Glomerular endothelial cell (primary cell): ENCODE data around the gene KCNIP1. TPM values are rescaled to one million over a fixed set of nuclear protein-coding genes. Genes with fewer than 3 reads are reported as not detected.
"Not testable (repeated sequence)": the region's sequence is repeated elsewhere in the genome, so short reads cannot be mapped to it uniquely, and the experiment has no call there.

Experiments
- DNase-seq: peaks from one replicate; pipeline ENCODE4 v3.0.0-alpha.2; 2011; ENCODE audit warnings: low read depth, low spot score; ENCODE audit errors: extremely low read depth
- total RNA-seq: library from RNA; depleted of rRNA; stranded (reverse); fragments of >200 nt; gene quantifications from 2 replicates; pipeline ENCODE4 v1.2.3, GENCODE V29; 2015

KCNIP1 gene
- total RNA-seq, 1 donor from 2014 or later, result 0.76 TPM

DNA sequence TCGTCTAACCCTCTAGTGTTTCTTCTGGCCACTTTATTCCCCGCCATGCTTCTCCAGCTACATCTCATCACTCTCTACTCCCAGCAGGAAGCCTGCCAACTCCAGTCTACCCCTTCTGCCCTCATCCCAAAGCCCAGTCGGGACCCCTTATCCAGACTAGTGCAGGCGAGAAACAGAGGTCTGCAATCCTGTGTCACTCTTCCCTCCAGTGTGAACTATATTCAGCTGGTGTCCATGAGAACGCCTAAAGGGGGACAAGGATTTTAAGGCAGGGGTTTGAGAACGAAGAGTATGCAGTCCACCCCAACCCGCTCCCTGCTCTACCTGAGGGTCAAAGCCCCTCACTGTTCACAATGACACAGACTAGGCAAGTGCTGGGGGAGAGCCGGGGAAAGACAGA, 238.0 kb downstream of the KCNIP1 start:
- no peak for DNase-seq

DNA sequence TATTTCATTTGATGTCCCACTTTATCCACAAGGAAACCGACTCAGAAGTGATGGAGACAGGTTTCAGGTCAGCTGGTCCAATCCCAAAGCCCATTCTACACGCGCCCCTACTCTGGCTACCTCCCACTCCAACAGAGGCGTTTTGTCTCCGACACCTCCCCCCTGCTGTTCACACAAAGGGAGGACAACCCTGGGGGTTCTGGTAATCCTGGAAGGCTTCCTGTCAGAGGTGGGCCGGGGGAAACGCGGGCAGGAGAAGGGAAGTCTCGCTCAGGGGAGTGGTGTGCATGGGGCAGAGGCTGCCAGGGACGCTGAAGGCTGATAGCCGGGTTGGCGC, 240.0 kb downstream of the KCNIP1 start:
- no peak for DNase-seq

DNA sequence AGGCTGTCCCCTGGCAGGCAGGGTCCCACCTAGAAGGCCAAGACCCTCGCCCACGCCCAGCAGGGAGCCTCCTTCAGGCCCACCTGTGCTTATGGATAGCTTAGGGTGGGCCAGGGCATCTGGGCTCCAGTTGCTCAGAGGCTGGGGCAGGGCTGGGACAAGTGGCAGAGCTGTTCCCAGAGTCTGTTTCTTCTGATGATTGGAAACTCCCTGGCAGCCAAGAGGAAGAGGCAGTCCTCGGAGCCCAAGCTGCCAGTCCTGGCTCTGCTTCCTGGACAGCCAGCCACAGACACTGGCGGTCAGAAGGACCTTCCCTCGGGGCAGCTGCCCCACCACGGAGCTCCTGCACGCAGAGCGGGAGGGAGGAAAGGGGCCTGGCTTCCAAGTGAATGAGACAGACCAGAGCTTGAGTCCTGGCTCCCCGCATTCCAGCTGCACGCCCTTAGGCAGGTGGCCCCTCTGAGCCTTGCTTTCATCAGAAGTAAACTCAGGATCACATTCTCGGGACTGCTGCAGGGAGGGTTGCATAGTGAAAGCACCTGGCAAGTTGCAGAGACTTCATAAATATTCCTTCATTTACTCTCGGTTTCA, 241.8 kb downstream of the KCNIP1 start:
- DNase-seq, result no peak

DNA sequence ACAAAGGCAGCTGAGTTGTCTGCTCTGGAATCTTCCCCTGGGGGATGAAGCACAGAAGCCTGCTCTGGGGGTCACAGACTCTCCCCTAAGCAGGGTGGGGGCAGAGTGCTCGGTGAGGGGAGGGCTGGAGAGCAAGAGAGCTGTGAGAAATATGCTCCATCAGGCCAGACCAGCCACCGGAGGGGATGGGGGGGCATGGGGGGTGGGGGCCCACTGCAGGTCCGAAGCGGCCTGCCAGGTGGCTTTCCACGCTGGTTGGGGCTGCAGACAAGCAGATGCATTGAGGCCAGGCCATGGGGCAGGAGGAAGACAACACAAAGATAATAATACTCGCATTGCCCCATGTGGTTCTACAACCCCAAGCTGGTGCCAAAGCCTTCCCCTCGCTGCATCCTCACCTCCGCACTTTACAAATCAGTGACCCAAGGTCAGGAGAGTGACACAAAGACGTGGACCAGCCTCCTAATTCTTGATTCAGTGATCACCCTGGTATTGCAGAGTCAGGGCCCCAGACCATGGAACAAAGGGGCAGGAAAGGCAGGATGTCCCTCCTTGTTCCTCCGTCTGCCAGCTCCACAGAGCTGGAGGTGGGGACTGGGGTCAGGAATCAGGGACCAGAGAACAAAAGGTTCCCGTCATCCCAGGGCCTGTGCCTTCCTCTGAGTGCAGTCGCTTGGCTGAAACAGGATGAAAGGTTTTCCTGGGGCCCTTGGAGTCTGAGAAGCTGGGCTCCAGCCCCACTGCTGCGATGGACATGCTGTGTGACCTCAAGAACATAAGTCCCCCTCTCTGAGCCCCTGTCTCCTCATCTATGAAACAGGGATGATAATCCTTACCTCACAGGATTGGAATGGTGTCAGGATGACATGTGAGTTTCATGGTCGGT, 242.5 kb downstream of the KCNIP1 start:
- no peak for DNase-seq

- no peak for DNase-seq
These were observed 243.1 kb downstream of the KCNIP1 start for GRCh38 chr5:170746961-170747340.

DNA sequence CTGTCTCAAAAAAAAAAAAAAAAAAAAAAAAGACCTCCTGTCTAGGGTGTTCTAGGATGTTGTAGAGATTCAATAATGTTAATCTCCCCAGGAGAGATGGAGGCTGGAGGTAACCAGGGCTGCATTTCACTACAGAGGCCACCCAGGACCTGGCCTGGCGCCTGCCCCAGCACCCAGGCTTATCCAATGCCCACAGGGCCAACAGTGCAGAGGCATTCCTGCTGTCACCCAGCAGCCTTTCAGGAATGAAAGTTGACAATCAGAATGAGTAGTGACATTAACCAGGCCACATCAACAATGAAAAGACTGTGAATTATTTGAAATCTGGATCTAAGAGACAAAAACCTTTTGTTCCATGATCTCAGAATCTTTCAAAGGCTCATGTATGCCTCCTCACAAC, 243.5 kb downstream of the KCNIP1 start:
- DNase-seq, result no peak

DNA sequence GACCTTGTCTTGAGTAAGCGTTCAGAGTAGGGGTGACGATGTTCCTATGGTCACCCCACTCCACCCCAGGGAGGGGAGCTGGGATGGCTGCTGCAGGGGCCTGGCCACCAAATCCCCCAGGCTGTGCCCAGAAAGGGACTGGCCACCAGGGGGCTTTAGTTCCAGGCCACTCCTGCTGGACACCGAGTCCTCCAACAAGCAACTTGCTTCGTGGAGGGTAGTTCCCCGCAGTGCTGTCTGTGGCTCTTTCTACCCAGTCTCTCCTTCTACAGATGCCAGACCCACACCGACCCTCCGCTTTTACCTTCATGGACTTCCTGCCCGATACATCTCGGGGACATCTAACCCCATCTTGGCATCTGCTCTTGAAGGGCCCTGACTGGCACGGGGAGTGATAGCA, 244.0 kb downstream of the KCNIP1 start:
- DNase-seq, result no peak

DNA sequence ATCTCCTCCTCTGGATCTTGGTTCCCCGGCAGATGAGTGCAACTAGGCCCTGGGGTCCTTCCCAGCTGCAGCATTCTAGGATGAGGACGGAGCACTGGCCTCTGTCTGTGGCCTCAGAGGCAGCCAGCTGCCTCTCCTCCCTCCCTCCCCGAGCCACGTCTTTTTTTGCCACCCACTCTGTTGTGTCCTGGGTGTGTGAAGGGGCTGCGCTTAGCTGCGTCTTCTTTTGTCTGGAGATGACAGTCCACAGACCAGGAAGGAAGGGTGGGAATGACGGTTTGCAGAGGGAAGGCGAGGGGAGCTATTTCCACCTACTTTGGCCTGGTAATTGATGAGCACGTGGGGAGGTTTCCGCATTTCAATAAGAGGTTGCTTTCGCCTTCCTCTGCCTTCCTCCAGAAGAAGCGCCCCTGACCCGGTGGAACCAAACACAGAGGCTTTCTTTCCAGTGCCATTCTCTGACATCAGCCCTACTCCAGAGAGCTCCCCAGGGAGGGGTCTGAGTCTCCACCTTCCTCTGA, 245.2 kb downstream of the KCNIP1 start:
- DNase-seq, result no peak

GRCh38 chr5:170749911-170750431, 246.2 kb downstream of the KCNIP1 start:
- DNase-seq, result no peak

GRCh38 chr5:170750791-170751190, 247.0 kb downstream of the KCNIP1 start:
- DNase-seq, result no peak

- no peak for DNase-seq
These were observed 247.8 kb downstream of the KCNIP1 start for GRCh38 chr5:170751631-170752030.

GRCh38 chr5:170752257-170753215, 248.7 kb downstream of the KCNIP1 start:
- DNase-seq, result no peak

DNA sequence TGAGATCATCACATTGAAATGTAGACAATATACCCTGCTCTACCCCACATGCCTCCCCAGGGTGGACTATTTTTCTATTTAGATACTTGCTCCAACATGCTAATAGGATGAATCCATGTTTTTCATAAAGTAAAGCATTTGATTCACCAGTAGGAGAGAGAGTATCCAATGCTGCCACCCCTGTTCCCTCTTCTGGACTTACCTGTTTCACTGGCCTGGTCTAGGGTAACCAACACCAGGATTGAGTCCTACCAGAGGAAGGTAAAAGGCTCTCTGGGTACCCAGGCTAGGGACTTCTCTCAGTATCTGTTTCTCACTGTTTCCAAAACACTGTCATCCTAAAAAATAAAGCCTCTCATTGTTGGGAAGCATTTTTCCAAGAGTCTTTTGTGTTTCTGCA, 249.5 kb downstream of the KCNIP1 start:
- DNase-seq, result no peak

DNA sequence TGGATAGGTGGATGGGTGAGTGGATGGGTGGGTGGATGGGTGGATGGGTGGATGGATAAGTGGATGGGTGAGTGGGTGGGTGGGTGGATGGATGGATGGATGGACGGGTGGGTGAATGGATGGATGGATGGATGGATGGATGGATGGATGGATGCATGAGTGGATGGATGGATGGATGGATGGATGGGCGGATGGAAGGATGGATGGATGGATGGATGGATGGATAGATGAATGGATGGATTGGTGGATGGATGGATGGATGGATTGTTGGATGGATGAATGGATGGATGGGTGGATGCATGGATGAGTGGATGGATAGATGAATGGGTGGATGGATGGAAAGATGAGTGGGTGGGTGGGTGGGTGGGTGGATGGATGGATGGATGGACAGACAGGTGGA, 250.7 kb downstream of the KCNIP1 start:
- not testable (repeated sequence) for DNase-seq

DNA sequence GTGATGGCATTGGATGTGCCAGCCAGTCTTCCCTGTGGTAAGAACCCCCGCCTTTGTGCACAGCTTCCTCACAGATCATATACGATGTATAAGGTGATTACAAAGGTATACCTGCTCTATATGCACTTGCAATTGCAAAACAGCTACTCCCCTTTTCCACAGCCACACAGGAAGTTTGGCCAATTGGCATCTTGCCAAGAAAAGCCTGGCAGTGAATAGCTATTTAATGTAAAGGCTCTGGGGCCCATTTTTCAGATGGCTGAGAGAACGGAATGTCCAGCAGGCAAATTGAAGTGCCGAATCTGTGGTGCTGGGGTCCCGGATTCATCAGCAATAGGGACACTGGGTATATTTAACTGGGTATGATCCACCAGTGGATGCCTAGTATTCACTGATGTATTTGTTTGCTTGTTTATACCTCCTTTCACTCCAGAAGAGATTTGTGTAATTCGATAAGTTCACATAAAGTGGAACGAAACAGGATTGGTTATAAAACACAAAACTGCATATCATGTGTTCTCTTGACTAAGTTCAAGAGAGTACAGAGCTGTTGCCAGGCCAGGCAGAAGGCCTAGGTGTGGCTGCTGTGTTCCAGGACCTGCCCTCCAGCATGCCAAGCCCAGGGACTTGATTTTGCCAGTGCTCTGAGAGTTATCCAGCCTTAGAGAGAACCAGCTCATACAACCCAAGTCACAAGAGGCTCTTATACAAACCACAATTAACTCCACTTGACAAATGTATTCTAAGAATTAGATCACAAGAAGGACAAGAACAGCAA, 252.0 kb downstream of the KCNIP1 start:
- no peak for DNase-seq

GRCh38 chr5:170756691-170757090, 252.9 kb downstream of the KCNIP1 start:
- no peak for DNase-seq

GRCh38 chr5:170757182-170757601, 253.4 kb downstream of the KCNIP1 start:
- DNase-seq, result peak; percentile 39

- no peak for DNase-seq
These were observed 253.8 kb downstream of the KCNIP1 start for GRCh38 chr5:170757669-170758068.

DNA sequence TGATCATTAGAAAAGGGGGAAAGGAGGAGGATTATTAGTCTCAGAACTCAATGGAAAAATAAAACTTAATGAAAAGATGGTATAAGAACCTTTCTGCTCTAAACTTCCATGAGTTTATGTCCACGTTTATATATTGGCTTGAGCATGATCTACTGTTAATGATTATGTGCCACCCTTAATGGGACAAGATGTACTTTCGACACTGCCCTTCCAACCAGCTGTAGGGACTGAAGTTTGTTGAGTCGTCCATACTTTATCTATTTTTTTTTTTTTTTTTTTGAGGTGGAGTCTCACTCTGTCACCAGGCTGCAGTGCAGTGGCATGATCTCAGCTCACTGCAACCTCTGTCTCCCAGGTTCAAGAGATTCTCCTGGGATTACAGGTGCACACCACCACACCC, 254.7 kb downstream of the KCNIP1 start:
- no peak for DNase-seq

DNA sequence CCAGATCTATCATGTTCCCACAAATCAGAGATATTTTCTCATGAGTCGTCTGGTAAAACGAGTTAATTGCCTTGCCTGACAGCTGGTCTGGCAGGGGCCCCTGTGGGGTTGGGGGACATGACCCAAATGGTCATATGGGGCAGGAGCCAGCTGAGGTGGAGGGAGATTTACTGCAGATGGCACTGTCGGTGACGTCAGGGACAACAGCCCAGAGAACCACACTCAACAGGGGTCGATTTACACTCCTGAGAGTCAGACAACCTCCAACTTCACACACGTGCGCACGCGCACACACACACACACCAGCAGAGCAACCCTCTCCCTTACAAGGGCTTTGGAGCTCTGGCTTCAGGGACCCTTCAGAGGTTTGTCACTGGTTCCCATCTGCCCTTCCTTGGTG, 256.3 kb downstream of the KCNIP1 start:
- no peak for DNase-seq
